Activated CD8-positive, alpha-beta T cell treated with anti-CD3 and anti-CD28 coated beads for 36 hours (primary cell): ENCODE data around the gene PCMTD2. TPM values are rescaled to one million over a fixed set of nuclear protein-coding genes. Genes with fewer than 3 reads are reported as not detected.

Source experiments
- ATAC-seq: fragments of 200-7000 bp; cut with Tn5 transposase; one replicate; pipeline ENCODE4 v1.10.0; 2021; ENCODE audit warnings: mild to moderate bottlenecking, moderate library complexity
- CTCF ChIA-PET: fragments of 350-600 bp; sonication (Branson Sonifier 250); formaldehyde crosslinking; loops from one replicate; lab custom pipeline; 2021; ENCODE audit warnings: antibody characterized with exemption; lab: Charles Lee
- POLR2A ChIA-PET: fragments of 350-600 bp; sonication (Branson Sonifier 250); formaldehyde crosslinking; loops from one replicate; lab custom pipeline; 2021; ENCODE audit warnings: antibody characterized with exemption; lab: Charles Lee
- DNase-seq: peaks from one replicate; pipeline ENCODE4 v3.0.0-alpha.2; 2020
- H3K27ac Mint-ChIP-seq: one replicate; pipeline ENCODE4 v1.8.0; 2021; ENCODE audit warnings: mild to moderate bottlenecking, mixed read lengths
- H3K27me3 Mint-ChIP-seq: one replicate; pipeline ENCODE4 v1.8.0; 2021; ENCODE audit warnings: mixed read lengths
- H3K36me3 Mint-ChIP-seq: one replicate; pipeline ENCODE4 v1.8.0; 2021; ENCODE audit warnings: low read depth, mixed read lengths
- H3K4me1 Mint-ChIP-seq: one replicate; pipeline ENCODE4 v1.8.0; 2021; ENCODE audit warnings: low read depth, mixed read lengths
- H3K4me3 Mint-ChIP-seq: one replicate; pipeline ENCODE4 v1.8.0; 2021; ENCODE audit warnings: mild to moderate bottlenecking, moderate library complexity, mixed read lengths
- H3K9me3 Mint-ChIP-seq: one replicate; pipeline ENCODE4 v1.8.0; 2021; ENCODE audit warnings: mixed read lengths
- intact Hi-C: fragments of 100-400 bp; cut with micrococcal nuclease; formaldehyde crosslinking; loops from one replicate; pipeline ENCODE4 v1.10.0; 2022
- total RNA-seq, 2 experiments: library from RNA; stranded (reverse); gene quantifications; one replicate each; pipeline ENCODE4 v1.2.3, GENCODE V29; 2021
- TF ChIP-seq, protein P1 (sequence below): fragments of 200-600 bp; IDR thresholded peaks from one replicate; pipeline ENCODE4 v1.8.0; 2022; ENCODE audit warnings: antibody characterized with exemption, mild to moderate bottlenecking

PCMTD2 gene
- total RNA-seq, 2 experiments from 2014 or later = 26.0 to 28.6 TPM

DNA sequence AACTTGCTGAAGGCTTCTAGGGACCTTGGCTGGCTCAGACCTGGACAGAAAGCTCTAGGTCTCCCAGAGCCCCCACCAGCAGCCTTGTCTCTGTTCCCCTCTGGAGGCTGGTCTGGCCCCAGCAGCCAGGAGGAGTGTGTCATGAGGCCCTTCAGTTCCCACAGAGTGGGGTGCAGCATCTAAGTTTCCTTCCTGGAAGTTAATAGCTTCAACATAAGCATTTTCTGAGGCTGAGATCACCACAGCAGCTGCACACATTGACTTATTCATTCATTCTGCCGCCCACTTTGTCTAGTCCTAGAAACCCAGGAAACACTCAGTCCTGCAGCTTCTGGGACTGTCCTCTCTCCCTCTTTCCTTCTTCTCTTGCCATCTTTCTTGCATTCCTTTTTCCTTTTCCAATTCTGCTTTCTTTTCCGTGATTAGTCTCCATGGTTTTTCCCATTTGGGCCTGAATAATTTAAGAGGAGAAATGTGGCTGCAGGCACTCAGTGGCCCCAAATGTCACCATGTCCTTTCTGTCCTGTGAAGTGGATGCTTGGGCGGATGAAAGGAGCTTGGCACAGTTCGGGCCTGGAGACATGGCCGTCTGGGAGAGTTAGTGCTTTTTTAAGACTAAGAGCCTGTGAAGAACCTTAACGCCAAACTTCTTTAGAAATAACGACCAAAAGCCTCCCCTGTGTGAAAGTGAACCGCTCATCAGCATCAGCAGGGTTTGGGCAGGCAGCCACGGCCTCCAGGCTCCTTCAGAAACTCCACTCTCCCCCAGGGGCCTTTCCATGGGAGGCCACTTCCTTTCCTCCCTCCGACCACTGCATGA is 31.0 kb upstream of the PCMTD2 start:
- ATAC-seq = peak; percentile 58
- ChIA-PET POLR2A (no interaction called here), CTCF (no interaction called here)
- Mint-ChIP-seq H3K27me3 (no peaks in the 10 kb centered on the region), H3K4me1 (peaks cover 19% of the 10 kb centered on the region), H3K9me3 (no peaks in the 10 kb centered on the region), H3K36me3 (no peaks in the 10 kb centered on the region), H3K27ac (no peak overlapping the region), H3K4me3 (no peak overlapping the region)
- intact Hi-C loops = no loop called here
- TF ChIP-seq, protein P1, sequence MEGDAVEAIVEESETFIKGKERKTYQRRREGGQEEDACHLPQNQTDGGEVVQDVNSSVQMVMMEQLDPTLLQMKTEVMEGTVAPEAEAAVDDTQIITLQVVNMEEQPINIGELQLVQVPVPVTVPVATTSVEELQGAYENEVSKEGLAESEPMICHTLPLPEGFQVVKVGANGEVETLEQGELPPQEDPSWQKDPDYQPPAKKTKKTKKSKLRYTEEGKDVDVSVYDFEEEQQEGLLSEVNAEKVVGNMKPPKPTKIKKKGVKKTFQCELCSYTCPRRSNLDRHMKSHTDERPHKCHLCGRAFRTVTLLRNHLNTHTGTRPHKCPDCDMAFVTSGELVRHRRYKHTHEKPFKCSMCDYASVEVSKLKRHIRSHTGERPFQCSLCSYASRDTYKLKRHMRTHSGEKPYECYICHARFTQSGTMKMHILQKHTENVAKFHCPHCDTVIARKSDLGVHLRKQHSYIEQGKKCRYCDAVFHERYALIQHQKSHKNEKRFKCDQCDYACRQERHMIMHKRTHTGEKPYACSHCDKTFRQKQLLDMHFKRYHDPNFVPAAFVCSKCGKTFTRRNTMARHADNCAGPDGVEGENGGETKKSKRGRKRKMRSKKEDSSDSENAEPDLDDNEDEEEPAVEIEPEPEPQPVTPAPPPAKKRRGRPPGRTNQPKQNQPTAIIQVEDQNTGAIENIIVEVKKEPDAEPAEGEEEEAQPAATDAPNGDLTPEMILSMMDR = no peak
- peak; percentile 22 for DNase-seq

DNA sequence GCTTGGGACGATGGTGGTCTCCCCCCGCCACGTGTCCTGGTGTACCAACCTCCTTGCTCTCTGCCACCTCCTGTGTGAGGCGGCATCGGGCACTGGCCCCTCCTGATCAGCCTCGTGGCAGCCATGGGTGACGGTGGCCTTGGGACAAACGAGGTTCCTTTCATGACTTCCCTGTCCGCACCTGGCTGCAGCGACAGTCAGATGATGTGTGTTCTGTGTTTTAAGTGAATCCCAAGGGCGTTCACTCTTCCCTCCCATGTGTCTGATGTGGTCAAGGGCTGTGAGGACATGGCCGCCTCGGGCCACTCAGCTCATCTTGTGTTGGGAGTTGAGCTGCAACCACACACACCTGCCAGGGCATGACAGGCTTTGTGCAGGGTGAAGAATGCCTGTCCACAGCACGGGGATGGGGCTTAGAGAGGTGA is 30.4 kb upstream of the PCMTD2 start:
- no peaks in the 10 kb centered on the region for H3K27me3 Mint-ChIP-seq
- POLR2A ChIA-PET = no interaction called here
- H3K4me3 Mint-ChIP-seq = no peak overlapping the region
- intact Hi-C loops = no loop called here
- no peak overlapping the region for H3K27ac Mint-ChIP-seq
- H3K36me3 Mint-ChIP-seq = no peaks in the 10 kb centered on the region
- CTCF ChIA-PET = no interaction called here
- TF ChIP-seq, protein P1 = no peak
- H3K9me3 Mint-ChIP-seq = no peaks in the 10 kb centered on the region
- peaks cover 19% of the 10 kb centered on the region for H3K4me1 Mint-ChIP-seq
- DNase-seq = no peak
- no peak for ATAC-seq

DNA sequence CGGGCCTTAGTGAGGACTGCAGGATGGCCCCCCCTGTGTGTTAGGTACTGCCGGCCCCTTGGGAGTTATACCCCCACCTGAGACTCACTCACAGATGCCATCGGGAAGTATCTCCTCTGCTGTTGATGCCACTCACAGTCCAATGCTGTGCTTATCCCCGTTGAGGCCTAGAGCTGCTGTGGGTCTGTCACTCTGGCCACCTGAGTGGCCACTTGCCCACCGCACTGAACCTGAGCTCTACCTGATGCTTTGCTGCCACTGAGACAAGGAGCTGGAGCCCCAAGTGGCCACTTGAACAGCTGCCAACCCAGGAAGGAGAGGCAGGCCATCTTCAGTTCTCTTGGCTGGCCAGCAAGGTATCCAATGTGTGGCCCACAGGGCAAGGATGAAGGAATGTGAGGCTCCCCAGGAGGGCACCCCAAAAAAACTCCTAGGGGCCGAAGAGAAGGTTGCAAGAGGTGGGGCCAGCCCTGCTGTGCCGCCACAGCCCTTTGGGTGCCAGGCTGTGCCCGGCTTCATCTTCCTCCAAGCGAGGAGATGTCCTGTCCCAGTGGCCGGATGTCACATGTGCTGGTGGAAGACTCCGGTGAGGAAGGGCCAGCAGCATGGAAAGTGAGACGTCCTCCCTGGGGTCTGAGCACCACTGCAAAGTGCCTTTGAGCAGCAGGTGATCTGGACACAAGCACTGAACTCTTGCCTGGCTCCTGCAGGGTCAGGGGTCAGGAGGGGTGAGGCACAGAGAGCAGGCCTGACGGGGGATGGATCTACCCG is 29.5 kb upstream of the PCMTD2 start:
- TF ChIP-seq, protein P1 = no peak
- no peaks in the 10 kb centered on the region for H3K9me3 Mint-ChIP-seq
- peaks cover 19% of the 10 kb centered on the region for H3K4me1 Mint-ChIP-seq
- H3K27me3 Mint-ChIP-seq = no peaks in the 10 kb centered on the region
- DNase-seq (no peak), ATAC-seq (no peak)
- POLR2A ChIA-PET = no interaction called here
- CTCF ChIA-PET = no interaction called here
- intact Hi-C loops = no loop called here
- H3K27ac Mint-ChIP-seq = no peak overlapping the region
- H3K36me3 Mint-ChIP-seq = no peaks in the 10 kb centered on the region
- no peak overlapping the region for H3K4me3 Mint-ChIP-seq

DNA sequence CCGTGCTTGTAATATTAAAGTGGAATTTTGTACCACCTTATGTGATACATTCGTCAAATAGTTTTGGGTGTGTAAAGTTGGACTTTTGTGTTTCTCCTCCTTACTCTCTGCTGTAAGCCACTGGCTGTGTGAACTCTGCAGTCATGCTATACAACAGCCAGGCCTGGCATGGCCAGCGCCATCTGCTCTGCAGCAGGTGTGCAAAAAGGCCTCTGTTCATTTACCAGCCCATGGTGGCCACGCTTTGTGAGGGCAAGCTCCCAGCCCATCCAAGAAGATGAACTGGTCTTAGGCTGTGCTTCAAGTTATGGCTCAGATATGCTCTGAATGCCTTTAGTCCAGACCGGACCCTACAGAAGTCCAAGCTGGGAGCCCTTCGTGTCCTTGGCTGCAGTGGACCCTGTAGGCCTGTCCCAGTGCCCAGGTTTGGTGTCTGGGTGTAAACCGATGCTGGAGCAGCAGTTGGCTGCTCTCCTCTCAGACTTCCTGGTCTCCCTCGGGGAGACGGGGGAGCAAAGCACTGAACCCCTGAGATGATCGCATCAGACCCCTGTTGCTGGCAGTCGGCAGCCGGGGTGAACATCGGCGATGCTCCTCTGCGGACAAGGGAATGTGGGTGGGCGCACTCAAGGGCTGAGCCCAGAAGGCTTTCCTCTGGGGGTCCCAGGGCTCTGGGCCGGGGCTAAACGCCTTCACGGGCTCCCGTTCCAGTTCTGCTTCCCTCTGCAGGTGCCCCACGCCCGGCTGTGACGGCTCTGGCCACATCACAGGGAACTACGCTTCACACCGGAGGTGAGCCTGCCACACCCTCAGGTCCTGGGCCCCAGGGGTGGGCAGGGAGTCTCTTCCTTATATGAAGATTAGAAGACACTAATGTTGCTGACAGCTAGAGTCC is 28.6 kb upstream of the PCMTD2 start:
- H3K36me3 Mint-ChIP-seq = no peaks in the 10 kb centered on the region
- H3K4me3 Mint-ChIP-seq = no peak overlapping the region
- no peaks in the 10 kb centered on the region for H3K27me3 Mint-ChIP-seq
- no peaks in the 10 kb centered on the region for H3K9me3 Mint-ChIP-seq
- ChIA-PET CTCF (no interaction called here), POLR2A (no interaction called here)
- H3K27ac Mint-ChIP-seq = no peak overlapping the region
- TF ChIP-seq, protein P1 = no peak
- ATAC-seq (peak; percentile 55), DNase-seq (peak; percentile 23)
- intact Hi-C loops = no loop called here
- H3K4me1 Mint-ChIP-seq = peaks cover 19% of the 10 kb centered on the region
